Testis (tissue), 2 donors: Measurements from ENCODE around the gene PTPRR.

Source experiments
- CTCF ChIP-seq, 3 experiments: fragments of 450-650 bp in 2 of 3; fragments of 200-600 bp in 1 of 3; sonication (generic) in 1 of 3; IDR thresholded peaks; one replicate each; pipeline ENCODE4 v1.5.1; 2016 to 2019; ENCODE audit warnings: antibody characterized with exemption in 3 of 3, mild to moderate bottlenecking in 2 of 3, moderate library complexity in 1 of 3
- POLR2A ChIP-seq: fragments of 450-650 bp; IDR thresholded peaks from one replicate; pipeline ENCODE4 v1.6.1; 2017; ENCODE audit warnings: antibody characterized with exemption, mild to moderate bottlenecking, moderate library complexity

- TF ChIP-seq POLR2A = no peak
- no peak for TF ChIP-seq CTCF (IDR thresholded peaks at IDR 0.05)
These were observed 278.8 kb downstream of the PTPRR start for GRCh38 chr12:70641691-70642090.
